Measurements from ENCODE around the gene TRA2A.

TRA2A gene

GRCh38 chr7:23531794-23532489, at the start of gene TRA2A:
Gene TRA2A, minus strand, starts transcription at chr7:23531981. Its CDS starts 157 bp downstream, at chr7:23531824.
- TF ChIP-seq GATA2 (IDR thresholded peaks at IDR 0.05; ENCODE audit: low read depth, low read length) (no peak), GATA3 (IDR thresholded peaks at IDR 0.05; ENCODE audit: low read depth, low read length) (no peak)

- TF ChIP-seq GATA3 (IDR thresholded peaks at IDR 0.05; ENCODE audit: low read depth, low read length) (no peak), GATA2 (IDR thresholded peaks at IDR 0.05; ENCODE audit: low read depth, low read length) (no peak)
These were observed 38.9 kb upstream of the TRA2A start for GRCh38 chr7:23570592-23571200.

DNA sequence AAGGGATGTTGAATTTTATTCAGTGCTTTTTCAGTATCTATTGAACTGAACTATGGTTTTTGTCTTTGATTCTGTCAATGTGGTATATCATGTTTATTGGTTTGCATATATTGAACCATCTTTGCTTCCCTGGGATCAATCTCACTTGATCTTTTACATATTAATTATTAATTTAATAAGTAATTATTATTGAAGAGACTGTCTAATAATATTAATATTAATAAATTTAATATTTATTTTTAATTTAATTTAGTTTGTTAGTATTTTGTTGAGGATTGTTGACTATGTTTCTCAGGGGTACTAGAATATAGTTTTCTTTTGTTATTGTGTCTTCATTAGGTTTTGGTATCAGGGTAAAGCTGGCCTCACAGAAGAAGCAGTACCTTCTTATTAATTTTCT, 26.5 kb upstream of the TRA2A start:
- TF ChIP-seq GATA3 (IDR thresholded peaks at IDR 0.05; ENCODE audit: low read depth, low read length) (no peak), GATA2 (IDR thresholded peaks at IDR 0.05; ENCODE audit: low read depth, low read length) (no peak)

DNA sequence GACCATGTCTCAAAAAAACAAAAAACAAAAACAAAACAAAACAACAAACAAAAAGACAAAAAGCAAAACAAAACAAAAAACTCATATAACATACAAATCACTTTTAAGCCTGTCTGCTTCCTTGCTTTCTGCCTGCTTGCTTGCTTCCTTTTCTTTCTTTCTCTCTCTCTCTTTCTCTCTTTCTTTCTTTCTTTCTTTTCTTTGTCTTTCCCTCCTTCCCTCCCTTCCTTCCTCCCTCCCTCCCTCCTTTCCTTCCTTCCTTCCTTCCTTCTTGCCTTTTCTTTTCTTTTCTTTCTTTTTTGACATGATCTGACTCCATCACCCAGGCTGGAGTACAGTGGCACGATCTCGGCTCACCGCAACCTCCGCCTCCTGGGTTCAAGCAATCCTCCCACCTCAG, 15.9 kb upstream of the TRA2A start:
- no peak for TF ChIP-seq GATA3 (IDR thresholded peaks at IDR 0.05; ENCODE audit: low read depth, low read length)
- no peak for TF ChIP-seq GATA2 (IDR thresholded peaks at IDR 0.05; ENCODE audit: low read depth, low read length)

GRCh38 chr7:23546897-23547572, 15.3 kb upstream of the TRA2A start:
- TF ChIP-seq GATA3 (IDR thresholded peaks at IDR 0.05; ENCODE audit: low read depth, low read length) (no peak), GATA2 (IDR thresholded peaks at IDR 0.05; ENCODE audit: low read depth, low read length) (no peak)

GRCh38 chr7:23545493-23545892, 13.7 kb upstream of the TRA2A start:
- TF ChIP-seq GATA3 (IDR thresholded peaks at IDR 0.05; ENCODE audit: low read depth, low read length) (no peak), GATA2 (IDR thresholded peaks at IDR 0.05; ENCODE audit: low read depth, low read length) (no peak)

GRCh38 chr7:23544913-23545354, 13.2 kb upstream of the TRA2A start:
- TF ChIP-seq GATA2 (IDR thresholded peaks at IDR 0.05; ENCODE audit: low read depth, low read length) (no peak), GATA3 (IDR thresholded peaks at IDR 0.05; ENCODE audit: low read depth, low read length) (no peak)

DNA sequence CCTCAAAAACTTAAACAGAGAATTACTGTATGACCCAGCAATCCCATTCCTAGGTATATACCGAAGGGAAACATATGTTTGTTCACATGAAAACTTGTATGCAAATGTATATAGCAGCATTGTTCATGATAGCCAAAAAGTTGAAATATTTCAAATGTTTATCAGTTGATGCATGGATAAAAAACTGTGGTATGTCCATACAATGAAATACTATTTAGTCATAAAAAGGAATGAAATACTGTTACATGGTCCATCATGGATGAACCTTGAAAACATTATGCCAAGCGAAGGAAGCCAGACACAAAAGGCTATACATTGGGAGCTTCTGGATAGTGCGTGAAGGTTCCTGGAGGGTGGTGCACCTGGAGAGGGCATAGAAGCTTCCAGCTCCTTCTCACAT, 11.0 kb upstream of the TRA2A start:
- TF ChIP-seq GATA2 (IDR thresholded peaks at IDR 0.05; ENCODE audit: low read depth, low read length) (no peak), GATA3 (IDR thresholded peaks at IDR 0.05; ENCODE audit: low read depth, low read length) (no peak)

DNA sequence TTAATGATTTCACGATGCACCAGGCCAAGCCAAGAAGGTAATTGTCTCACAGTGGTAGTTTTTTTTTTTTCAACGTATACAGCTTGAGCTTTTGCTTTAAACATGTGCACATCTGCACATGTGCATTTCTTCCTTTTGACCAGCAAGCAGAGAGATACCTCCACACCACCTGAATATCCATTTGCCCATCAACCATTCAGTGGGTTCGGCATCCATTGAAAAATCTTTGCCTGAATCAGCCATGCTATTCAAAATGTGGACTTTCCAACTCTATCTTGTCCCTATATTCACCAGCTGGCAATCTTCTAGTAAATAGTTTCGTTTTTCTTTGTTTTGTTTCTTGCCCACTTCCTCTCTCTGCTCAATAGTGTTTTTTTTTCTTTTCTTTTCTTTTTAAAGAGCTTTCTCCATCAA, 7.7 kb upstream of the TRA2A start:
- TF ChIP-seq GATA2 (IDR thresholded peaks at IDR 0.05; ENCODE audit: low read depth, low read length): no peak
- TF ChIP-seq GATA3 (IDR thresholded peaks at IDR 0.05; ENCODE audit: low read depth, low read length): no peak

DNA sequence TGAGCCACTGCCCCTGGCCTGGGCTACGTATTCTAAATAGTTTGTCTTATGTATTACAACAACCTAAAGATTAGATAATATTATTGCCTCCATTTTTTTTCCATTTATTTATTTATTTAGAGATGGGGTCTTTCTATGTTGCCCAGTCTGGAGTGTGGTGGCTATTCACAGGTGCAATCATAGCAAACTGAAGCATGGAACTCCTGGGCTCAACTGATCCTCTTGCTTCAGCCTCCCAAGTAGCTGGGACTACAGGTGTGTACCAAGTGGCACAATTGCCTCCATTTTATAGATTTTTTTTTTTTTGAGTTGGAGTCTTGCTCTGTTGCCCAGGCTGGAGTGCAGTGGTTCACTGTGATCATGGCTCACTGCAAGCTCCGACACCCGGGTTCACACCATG, 6.5 kb upstream of the TRA2A start:
- TF ChIP-seq GATA2 (IDR thresholded peaks at IDR 0.05; ENCODE audit: low read depth, low read length) (no peak), GATA3 (IDR thresholded peaks at IDR 0.05; ENCODE audit: low read depth, low read length) (no peak)

GRCh38 chr7:23533238-23533604, 1.4 kb upstream of the TRA2A start:
- TF ChIP-seq GATA2 (IDR thresholded peaks at IDR 0.05; ENCODE audit: low read depth, low read length) (no peak), GATA3 (IDR thresholded peaks at IDR 0.05; ENCODE audit: low read depth, low read length) (no peak)

DNA sequence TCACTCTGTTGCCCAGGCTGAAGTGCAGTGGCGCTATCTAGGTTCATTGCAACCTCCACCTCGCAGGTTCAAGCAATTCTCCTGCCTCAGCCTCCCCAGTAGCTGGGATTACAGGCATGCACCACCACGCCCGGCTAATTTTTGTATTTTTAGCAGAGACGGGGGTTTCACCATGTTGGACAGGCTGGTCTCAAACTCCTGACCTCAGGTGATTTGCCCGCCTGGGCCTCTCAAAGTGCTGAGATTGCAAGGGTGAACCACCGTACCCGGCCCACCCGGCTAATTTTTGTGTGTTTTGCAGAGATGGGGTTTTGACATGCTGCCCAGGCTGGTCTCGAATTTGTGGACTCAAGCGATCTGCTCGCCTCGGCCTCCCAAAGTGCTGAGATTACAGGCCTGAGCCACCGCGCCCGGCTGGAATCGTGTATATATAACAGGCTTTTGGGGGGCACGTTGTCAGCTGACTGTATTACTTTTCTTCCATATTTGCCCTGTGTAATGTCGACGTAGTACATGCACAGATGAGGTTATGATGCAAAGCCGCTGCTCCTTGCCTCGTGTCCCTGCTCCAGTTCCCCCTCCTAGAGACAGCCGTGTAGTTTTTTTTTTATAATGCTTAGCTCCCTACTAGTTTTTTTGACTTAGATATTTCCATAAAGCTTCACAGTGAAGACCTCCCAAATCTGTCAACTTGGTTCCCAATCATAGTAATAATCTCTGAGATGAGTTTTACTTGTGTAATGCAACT, 883 bp upstream of the TRA2A start:
- TF ChIP-seq GATA3 (IDR thresholded peaks at IDR 0.05; ENCODE audit: low read depth, low read length) (no peak), GATA2 (IDR thresholded peaks at IDR 0.05; ENCODE audit: low read depth, low read length) (no peak)

DNA sequence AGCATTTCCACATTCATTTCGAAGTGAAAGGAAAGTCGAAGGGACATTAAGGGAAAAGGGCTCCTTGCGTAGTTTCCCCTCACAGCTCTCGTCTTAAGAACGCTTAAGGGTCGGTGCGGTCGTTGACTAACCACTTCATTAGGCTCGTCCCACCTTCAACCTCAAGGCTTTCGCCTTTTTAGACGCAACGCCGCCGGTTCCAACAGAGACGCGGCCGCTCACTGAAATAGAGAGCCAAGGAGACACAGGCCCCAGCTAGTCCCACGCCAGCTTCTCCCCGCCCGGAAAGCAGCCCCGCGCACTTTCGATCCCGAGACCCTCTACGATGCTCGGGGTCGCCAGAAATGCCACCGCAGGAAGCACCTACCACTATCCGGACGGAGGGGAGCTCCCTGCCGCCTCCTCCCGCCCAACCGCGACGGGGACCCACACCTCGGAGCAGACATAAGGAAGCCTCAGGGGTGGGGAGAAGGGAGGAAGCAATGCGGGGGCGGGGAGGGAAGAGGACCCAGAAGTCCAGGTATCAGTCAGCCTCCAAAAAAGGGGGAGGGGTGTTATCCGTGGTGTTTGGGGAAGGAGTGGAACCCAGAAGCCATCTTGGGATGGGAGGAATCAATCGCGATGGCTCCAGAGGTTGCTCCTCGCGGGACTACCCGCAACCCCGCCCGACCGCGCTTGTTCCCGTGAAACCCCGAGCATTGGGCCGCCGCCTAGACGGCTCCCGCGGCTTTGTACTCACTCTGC, 559 bp downstream of the TRA2A start:
- TF ChIP-seq GATA3 (IDR thresholded peaks at IDR 0.05; ENCODE audit: low read depth, low read length) (no peak), GATA2 (IDR thresholded peaks at IDR 0.05; ENCODE audit: low read depth, low read length) (no peak)

DNA sequence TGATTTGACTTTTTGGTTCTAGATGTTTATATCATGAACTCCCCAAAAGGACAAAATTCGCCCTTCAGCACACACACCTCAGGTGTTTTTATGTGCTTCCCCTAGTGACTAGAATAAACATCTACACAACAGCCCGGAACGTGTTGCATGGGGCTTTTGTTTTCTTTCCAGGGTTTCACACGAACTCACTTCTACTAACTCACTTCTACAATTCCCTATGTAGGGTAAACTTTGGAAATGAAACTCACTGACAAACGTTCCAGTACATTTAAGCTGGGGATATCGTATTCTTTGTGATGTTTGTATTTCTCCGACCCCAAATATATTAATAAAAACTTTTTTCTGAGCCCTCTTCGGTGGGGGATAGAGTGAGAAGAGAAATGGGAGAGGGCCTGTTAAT, 1.4 kb downstream of the TRA2A start:
- TF ChIP-seq GATA3 (IDR thresholded peaks at IDR 0.05; ENCODE audit: low read depth, low read length) (no peak), GATA2 (IDR thresholded peaks at IDR 0.05; ENCODE audit: low read depth, low read length) (no peak)

All from SH-SY5Y (cell line).